ENCODE measurements around the gene ZCCHC7.

The ZCCHC7 gene

DNA sequence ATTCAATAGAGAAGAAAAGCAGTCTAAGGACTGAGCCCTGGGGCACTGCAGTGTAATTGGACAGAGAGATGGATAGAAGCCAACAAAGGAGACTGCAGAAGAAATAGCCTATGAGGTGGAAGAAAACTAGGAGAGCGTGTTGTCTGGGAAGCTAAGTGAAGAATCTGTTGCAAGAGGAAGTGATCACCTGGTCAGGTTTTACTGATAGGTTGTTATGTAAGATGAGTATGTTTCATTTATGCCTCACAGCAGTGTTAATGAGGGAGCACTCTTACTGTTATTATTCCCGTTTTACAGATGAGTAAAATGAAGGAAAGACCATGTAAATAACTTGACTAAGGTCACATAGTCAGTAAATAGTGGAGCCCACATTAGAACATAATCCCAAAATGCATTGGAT lies 222.1 kb downstream of the ZCCHC7 start:
- DNase-seq = no peak

DNA sequence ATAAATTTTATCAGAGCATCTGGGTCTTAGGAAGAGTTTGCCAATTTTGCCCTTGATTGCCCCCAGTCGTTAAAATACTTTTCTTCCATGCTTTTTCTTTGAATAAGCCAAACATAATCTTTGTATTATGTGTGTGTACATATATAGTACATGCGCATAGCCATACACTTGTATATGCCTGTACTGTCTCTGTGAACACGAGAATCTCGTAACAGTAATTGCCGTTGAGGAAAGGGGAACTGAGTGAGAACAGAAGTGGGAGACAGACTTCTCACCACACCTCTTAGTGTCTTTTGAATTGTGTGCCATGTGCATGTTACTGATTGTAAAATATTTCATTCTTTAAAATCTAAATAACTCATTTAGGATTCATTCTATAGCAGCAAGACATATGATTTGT lies 222.5 kb downstream of the ZCCHC7 start:
- no peak for DNase-seq

DNA sequence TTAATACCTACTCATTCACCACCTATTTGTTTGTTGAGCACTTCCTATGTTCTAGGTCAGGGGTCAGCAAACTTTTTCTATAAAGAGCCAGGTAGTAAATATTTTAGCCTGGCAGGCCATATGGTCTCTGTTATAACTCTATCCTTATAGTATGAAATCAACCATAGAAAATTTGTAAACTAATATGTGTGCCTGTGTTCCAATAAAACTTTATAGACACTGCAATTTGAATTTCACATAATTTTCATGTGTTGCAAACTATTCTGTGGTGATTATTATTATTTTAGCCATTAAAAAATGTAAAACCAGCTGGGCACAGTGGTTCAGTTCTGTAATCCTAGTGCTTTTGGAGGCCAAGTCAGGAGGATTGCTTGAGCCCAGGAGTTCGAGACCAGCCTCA lies 223.3 kb downstream of the ZCCHC7 start:
- no peak for DNase-seq

DNA sequence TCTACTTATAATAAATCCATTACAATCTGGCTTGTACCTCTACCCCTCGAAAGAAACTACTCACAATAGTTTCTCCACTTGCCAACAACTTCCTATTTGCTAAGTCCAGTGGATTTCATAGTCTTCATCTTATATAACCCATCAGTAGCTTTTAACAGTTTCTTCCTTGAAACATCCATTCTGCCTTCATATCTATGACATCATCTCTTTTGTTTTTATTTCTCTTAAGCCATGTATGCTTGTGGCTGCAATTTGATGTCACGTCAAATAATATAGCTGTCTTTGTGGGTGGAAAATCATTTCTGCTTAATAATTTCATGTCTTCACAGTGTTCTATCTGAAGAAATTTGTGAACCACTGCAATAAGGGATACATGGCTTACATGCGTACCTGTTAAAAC lies 224.7 kb downstream of the ZCCHC7 start:
- no peak for DNase-seq

DNA sequence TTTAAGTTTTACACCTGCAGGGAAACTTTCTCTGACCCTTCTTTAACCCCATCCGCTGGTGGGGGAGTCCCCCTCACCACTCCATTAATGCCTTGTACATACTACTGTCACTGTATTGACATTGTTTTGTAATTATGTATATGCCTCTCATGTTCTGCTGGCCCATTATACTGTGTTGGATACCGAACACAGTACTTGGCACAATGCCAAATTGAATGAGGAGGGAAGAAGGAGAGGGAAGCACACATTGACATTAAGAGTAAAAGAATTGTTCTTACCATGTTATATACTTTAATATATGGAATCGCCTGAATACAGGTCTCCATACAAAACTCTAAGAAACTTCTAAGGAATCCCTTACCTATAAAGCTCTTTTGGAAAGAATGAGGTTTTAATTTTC lies 228.5 kb downstream of the ZCCHC7 start:
- DNase-seq = no peak

DNA sequence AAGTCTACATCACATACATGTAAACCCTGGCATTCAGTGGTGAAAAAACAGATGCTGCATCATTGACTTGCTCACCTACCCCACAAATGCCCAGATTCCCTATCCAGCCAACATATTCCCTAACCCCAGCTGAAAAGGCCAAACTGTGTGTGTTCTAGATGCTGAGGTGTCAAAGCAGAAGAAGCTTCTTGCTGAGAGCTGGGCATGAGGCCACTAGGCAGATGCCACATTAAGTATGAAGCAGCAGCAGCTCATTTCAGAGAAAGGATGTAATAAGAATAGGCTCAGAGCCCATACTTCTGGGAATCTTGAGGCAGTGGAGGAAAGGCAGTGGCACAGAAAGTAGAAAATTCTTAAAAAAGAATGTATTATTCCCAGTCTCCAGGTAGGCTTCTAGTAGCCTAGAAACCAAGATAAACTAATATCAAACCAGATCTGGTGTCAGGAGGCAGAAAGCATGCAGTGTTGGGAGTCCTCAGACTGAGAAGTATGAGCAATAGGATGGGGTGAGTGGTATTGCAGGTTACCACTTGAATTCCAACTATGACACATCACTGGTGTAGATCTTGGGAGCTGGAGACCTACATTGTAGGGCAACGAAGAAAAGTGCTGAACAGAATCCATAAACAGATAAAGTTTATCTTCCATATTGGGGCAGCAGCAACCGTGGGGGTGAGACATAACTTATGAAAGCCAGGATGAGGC lies 230.3 kb downstream of the ZCCHC7 start:
- no peak for DNase-seq

DNA sequence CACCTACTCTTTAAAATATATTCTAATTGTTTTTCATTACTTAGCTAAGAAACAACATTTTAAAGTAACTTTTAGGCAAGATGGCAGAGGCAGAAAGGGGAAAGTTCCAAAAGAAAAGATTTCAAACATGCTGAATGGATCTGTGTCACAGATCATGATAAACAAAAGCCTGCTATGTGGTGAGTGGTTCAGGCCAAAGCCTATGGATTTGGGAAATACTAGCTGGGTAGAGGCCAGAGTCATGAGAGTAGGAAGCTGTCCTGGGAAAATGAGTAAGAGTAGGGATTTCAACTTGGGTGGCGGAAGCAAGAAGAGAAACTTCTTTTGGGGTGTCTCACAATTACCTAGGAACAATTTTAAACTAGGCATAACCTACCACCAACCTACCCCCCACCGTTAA lies 233.4 kb downstream of the ZCCHC7 start:
- no peak for DNase-seq

DNA sequence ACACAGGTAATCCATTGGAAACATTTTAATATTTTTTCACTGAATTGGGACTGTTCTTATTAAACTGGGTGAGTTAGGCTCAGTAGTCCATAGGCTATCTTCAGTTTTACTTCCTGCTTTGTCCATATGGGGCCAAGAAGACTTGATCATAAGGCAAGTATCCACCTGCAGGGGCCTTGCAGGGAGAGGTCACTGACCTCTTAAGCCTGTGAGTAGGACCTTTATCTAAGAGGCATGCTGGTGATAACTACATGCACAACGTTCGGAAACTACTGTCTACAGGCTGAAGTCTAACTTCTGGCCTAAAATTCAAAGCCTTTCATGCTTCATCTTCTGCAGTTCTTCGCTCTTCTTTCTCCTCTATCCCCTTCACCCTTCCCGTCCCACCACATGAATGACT lies 242.1 kb downstream of the ZCCHC7 start:
- DNase-seq = no peak

DNA sequence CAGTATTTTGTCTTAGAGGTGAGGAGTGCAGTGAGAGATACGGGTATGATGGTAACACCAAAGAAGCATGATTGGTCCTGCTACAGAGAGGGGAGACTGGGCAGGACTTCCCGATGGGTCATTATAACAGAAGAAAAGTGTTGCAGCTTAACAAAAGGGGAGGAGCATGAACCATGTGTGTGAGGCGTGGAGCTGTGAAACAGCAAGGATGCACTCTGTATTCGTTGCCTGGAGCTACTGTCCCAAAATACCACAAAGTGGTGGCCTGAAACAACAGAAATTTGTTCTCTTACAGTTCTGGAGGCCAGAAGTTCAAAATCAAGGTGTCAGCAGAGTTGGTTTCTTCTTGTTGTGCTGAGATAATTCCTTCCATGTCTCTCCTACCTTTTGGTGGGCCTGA lies 242.8 kb downstream of the ZCCHC7 start:
- DNase-seq = no peak

DNA sequence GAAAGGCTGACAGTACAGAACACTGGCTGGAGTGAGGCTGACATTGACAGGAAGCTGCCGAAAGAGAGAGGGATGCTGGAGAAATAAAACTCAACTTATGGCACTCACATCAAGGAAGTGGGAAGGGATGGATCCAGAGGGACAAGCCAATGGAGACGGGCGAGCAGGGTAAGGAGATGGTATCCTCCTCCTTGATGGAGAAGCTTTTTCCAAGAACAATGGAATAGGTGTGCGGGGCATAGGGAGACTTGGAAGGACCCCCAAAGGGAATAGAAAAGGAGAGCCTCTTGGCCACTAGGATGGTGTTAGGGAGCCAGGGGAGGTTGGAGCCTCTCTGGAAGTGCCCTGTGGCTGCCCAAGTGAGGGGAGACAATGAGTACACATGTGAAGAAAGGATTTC lies 243.8 kb downstream of the ZCCHC7 start:
- no peak for DNase-seq

DNA sequence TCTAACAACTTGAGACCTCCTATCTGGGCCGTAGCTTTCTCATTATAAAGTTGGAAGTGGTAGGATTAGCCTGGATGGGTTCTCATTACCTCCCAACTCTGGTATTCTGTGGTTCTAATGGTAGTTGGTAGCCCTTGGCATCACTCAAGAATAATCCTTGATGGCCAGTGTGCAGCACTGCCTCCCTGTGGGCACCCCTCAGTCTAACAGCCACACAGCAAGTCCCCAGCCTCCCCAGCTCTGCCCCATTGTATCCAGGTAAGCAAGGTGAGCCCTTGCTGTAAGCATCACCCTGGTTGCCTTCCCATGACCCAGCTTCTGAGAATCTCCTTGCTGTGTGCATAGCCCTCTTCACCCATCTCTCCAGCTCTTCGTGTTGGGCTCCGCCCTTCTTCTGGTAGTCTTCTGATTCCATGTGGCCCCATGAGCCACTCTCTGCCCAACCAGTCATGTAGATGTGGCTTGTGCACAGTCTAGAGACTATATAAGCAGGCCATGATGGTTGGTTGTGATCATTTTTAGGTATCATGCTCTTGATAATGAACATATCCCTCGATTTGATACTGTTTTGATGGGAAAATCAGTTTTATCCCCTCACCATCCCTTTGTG lies 244.5 kb downstream of the ZCCHC7 start:
- DNase-seq = peak; percentile 33

DNA sequence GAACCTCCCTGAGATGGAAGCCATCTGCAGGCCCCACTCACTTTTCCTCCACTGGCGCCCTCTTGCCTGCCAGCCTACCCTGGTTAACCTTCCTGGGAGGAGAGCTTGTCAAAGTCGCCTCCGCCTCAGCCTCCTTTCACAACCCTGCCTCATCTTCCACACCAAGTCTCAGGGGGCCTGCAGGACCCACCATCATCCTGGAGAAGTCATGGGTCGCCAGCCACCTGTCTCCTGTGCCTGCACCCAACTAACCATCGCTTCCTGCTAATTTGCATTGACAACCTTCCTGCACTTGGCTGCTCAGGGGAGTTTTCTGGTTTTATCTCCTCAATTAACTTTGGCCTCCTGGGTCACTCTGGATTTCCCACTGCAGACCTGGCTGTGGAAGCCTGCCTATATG lies 249.3 kb downstream of the ZCCHC7 start:
- no peak for DNase-seq

DNA sequence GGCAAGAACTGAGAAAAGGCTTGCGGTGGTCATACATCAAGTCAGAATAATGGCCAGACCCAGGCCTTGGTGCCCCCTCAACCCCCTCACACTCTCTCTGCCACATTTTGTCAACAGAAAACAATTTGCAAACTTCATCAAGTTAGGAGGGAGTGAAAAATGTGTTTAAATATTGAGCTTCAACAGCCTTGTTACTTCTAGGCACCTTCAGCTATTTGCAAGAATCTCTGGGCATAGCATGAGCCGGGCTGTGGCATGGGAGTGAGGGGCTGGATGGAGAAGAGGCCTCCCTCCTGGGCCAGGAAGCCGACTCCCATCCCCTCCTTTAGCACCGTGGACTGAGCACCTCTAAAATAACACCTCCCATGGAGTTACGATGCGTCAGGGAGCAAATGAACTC lies 249.9 kb downstream of the ZCCHC7 start:
- DNase-seq = no peak

DNA sequence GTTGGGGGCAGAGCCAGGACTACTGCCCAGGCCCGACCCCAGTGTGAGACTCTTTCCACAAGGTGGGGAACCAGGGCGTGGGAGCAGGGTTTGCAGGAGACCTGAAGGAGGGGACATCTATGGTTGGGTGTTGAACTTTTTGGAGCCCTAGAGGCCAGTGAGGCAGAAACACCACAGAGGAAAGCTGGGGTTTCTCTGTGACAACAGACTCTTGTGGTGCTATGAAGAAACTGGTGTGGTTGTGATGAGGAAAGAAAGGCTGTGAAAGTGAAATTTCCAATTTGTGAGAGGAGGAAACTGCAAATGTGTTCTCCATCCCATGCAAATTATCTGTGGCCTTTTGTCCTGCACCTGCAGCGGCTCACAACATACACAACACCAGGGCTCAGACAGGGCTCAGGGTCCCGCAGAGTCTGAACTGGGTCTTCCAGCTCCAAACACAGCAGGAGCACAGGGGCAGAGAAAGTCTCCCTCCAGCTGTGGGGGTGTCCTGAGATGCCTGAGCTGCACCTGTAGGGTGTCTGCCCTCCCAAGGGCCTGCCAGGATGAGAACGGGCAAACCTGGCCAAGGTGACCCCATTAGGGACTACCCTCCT lies 250.7 kb downstream of the ZCCHC7 start:
- no peak for DNase-seq

DNA sequence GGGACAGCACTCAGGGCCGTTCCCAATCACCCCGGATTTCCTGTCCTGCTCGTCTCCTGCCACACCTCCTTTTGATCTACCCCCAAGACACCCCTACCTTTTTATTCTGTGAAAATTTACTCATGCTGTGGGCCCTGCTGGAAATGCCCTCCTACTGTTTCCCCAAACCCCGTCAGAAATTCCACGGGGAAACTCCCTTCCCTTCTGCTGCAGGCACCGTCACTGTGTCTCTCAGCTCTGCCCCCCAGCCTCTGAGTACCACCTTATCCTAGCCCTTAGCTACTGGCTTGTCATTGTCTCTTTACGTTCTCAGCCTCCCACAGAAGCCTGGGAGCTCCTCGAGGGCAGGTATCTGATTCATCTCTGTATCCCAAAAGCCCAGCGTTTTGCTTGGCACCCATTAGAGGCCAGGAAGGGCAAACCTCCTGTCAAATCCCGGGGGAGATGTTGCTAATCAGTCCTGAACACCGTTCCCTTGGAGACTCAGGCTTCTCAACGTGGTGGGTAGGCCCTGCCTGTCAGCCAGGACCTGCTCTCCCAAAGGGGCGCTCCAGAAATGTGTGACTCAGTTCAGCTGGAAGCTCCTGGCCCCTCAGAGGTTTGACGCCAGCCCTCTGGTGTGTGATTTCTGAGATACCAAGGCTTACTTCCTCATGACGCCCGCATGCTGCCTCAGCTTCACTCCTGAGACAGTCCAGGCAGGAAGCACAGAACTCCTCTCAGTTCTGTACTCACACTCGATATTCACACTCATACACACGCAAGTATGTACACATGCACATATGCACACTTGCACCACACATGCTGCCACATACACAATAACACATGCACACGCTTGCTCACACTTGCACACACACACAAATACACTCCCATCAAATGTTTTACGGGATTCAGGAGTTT lies 251.4 kb downstream of the ZCCHC7 start:
- no peak for DNase-seq

DNA sequence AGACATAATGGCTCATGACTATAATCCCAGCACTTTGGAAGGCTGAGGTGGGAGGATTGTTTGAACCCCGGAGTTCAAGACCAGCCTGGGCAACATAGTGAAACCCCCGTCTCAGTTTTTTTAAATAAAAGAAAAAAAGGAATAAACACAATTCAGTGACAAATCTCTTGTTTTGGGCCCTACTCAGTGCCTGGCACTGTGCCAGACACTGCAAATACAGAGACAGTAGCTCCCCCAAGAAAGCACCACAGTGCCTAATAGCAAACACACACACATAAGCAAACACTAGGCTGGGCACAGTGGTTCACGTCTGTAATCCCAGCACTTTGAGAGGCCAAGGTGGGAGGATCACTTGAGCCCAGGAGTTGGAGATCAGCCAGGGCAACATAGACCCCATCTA lies 252.5 kb downstream of the ZCCHC7 start:
- no peak for DNase-seq

DNA sequence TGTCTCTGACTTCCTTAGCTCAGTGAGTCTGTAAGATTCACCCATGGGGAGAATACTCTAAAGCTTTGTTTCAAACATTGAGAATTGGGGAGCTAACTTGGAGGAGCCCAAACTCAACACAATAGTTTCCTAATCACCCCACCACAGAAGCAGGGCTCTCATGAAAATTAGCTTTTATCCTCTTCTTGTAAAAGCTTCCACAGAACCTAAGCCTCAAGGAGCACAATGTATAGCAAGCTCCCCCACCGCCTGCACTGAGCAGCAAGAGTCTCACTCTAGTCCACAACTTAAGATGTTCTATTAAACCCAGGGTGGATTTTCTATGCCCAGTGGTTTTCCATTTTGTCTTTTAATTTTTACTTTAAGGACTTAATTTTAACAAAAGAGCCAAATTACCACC lies 253.2 kb downstream of the ZCCHC7 start:
- DNase-seq = no peak

DNA sequence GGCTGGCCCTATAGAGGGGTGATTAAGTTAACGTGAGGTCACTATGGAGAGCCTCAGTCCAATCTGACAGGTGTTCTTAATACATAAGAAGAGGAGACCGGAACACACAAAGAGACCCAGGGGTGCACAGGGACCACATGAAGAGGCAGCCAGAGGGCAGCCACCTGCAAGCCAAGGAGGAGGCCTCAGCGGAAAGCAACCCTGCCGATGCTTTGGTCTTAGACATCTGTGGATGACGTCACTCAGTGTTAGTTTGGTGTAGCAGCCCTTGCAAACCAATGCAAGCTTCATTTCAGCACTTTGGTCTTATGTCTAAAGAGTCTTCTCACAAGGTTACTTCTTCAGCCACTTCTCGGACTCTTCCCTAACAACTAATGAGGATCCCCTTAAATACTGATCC lies 254.5 kb downstream of the ZCCHC7 start:
- DNase-seq = no peak

DNA sequence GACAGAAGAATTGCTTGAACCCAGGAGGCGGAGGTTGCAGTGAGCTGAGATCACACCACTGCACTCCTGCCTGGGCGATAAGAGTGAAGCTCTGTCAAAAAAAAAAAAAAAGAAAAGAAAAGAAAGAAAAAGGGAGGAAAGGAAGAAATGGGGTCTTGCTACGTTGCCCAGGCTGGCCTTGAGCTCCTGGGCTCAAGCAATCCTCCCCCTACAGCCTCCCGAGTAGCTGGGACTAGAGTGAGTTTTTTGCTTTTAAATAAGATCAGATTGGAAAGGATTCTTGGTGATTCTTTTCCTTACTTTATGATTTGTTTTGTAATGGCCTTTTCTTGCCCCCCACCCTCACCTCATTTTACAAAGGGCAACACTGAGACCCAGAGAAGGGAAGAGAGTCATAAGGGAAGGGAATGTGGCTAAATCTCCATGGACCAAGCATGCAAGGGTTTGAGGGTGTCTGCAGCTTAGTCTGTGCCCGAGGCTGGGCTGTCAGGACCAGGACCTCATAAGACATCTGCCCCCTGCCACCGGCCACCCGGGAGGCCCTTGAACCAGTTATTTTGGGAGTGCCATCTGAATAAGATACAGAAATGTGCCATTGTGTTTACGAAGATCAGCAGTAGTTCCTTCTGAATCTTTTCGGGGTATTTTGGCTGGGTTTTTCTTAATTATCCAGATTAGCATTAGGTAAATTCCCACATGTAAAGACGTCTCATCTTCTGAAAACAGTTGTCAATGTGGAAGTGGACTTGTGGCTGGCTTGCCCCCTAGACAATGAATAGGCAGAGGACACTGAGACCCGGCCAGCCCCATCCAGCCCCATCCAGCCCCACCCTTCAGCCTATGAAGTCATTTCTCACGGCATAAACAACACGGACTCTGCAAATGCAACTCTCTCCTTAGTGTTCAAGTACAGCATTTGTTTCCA lies 257.6 kb downstream of the ZCCHC7 start:
- no peak for DNase-seq

DNA sequence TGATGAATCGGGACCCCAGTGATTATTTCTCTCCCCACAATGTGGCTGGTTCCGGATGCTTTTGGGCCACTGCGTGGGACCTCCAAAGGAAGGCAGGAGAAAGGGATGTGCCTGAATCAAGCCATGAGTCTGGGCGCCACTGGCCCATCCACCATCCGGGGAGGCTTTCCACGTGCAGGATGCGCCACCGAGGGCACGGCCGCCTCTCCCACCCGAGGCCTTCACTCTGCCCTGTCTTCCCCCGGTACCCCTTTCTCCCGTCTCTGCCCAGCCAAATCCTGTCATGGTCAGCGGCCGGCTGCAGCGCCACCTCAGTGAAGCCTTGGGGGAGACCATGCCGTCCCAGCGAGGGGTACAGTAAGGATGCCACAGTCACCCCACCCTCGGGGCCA lies 258.2 kb downstream of the ZCCHC7 start:
- no peak for DNase-seq

DNA sequence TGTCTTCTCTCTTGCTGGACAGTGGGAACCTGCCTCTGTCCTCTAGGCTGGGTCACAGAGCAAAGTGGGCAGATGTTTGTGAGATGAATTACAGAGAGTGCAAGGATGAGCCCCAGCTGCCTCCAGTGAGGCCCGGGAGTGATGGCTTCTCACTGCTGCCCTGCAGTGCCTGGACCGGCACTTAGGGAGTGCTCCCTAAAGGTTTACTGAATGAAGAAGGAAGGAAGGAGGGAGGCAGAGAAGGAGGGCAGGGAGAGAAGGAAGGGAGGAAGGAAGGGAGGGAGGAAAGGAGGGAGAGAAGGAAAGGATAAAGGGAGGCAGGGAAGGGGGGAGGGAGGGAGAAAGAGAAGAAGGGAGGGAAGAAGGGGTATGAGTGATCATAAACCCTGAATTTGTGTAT lies 259.5 kb downstream of the ZCCHC7 start:
- no peak for DNase-seq

DNA sequence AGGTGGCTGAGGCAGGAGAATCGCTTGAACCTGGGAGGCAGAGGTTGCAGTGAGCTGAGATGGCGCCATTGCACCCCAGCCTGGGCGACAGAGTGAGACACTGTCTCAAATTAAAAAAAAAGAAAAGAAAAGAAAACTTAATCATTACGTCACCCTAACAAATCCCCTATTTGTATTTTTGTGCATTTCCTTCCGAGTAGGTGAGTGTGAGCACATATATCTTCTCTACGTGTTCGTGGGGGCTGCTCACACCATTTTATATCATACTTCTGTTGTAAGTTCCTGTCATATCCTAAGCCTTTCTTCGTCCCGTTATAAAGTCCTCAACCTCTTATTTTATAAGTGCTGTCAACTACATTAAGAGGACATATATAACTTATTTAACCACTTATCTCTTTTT lies 260.2 kb downstream of the ZCCHC7 start:
- no peak for DNase-seq
